Measurements from ENCODE around the gene MIXL1. TPM values are rescaled to one million over a fixed set of nuclear protein-coding genes. Genes with fewer than 3 reads are reported as not detected.
"Not testable (repeated sequence)": the region's sequence is repeated elsewhere in the genome, so short reads cannot be mapped to it uniquely, and the experiment has no call there.

The MIXL1 gene
- polyA plus RNA-seq, 4 donors: 0.24 to 0.32 (median 0.27) TPM

- not testable (repeated sequence) for DNase-seq (ENCODE audit: low read depth in 4 of 4, low spot score in 2 of 4)
Observed at GRCh38 chr1:226272233-226272902, 48.9 kb downstream of the MIXL1 start.

GRCh38 chr1:226274138-226274537 lies 50.7 kb downstream of the MIXL1 start:
- no peak for DNase-seq (ENCODE audit: low read depth in 4 of 4, low spot score in 2 of 4)

- no peak for DNase-seq (ENCODE audit: low read depth in 4 of 4, low spot score in 2 of 4)
Observed at GRCh38 chr1:226276077-226276682, 52.7 kb downstream of the MIXL1 start.

Other genes with a start within 250 kb of the MIXL1 start
- 10 to 100 TPM; 19.2 to 23.2 (median 21.7) TPM for gene SDE2, start 224.3 kb upstream of the MIXL1 start, polyA plus RNA-seq (ENCODE audit: insufficient read length in 4 of 4)
- 1,000 to 10,000 TPM; 1,203 to 1,589 (median 1,301) TPM for gene H3-3A, start 160.9 kb upstream of the MIXL1 start, polyA plus RNA-seq (ENCODE audit: insufficient read length in 4 of 4)
- 10 to 100 TPM; 47.3 to 65.4 (median 55.5) TPM for gene ACBD3, start 36.9 kb upstream of the MIXL1 start, polyA plus RNA-seq (ENCODE audit: insufficient read length in 4 of 4)
- 10 to 100 TPM in 3 of 4 donors, 1 to 10 TPM in 1; 9.8 to 11.5 (median 10.9) TPM for gene LIN9, start 85.5 kb downstream of the MIXL1 start, polyA plus RNA-seq (ENCODE audit: insufficient read length in 4 of 4)
- gene PARP1, start 184.4 kb downstream of the MIXL1 start, polyA plus RNA-seq (ENCODE audit: insufficient read length in 4 of 4): 100 to 1,000 TPM; 122 to 133 (median 127) TPM